Activated CD8-positive, alpha-beta T cell treated with anti-CD3 and anti-CD28 coated beads for 36 hours (primary cell): ENCODE data around the gene TDRD10. TPM values are rescaled to one million over a fixed set of nuclear protein-coding genes. Genes with fewer than 3 reads are reported as not detected.
A peak's percentile ranks its signal among the peaks of the same experiment; 100 is the strongest.

Source experiments
- ATAC-seq: fragments of 200-7000 bp; cut with Tn5 transposase; one replicate; pipeline ENCODE4 v1.10.0; 2021; ENCODE audit warnings: mild to moderate bottlenecking, moderate library complexity
- CTCF ChIA-PET: fragments of 350-600 bp; sonication (Branson Sonifier 250); formaldehyde crosslinking; loops from one replicate; lab custom pipeline; 2021; ENCODE audit warnings: antibody characterized with exemption; lab: Charles Lee
- POLR2A ChIA-PET: fragments of 350-600 bp; sonication (Branson Sonifier 250); formaldehyde crosslinking; loops from one replicate; lab custom pipeline; 2021; ENCODE audit warnings: antibody characterized with exemption; lab: Charles Lee
- DNase-seq: peaks from one replicate; pipeline ENCODE4 v3.0.0-alpha.2; 2020
- H3K27ac Mint-ChIP-seq: one replicate; pipeline ENCODE4 v1.8.0; 2021; ENCODE audit warnings: mild to moderate bottlenecking, mixed read lengths
- H3K27me3 Mint-ChIP-seq: one replicate; pipeline ENCODE4 v1.8.0; 2021; ENCODE audit warnings: mixed read lengths
- H3K36me3 Mint-ChIP-seq: one replicate; pipeline ENCODE4 v1.8.0; 2021; ENCODE audit warnings: low read depth, mixed read lengths
- H3K4me1 Mint-ChIP-seq: one replicate; pipeline ENCODE4 v1.8.0; 2021; ENCODE audit warnings: low read depth, mixed read lengths
- H3K4me3 Mint-ChIP-seq: one replicate; pipeline ENCODE4 v1.8.0; 2021; ENCODE audit warnings: mild to moderate bottlenecking, moderate library complexity, mixed read lengths
- H3K9me3 Mint-ChIP-seq: one replicate; pipeline ENCODE4 v1.8.0; 2021; ENCODE audit warnings: mixed read lengths
- CTCF ChIP-seq: fragments of 200-600 bp; IDR thresholded peaks from one replicate; pipeline ENCODE4 v1.8.0; 2022; ENCODE audit warnings: antibody characterized with exemption, mild to moderate bottlenecking
- intact Hi-C: fragments of 100-400 bp; cut with micrococcal nuclease; formaldehyde crosslinking; loops from one replicate; pipeline ENCODE4 v1.10.0; 2022
- total RNA-seq, 2 experiments: library from RNA; stranded (reverse); gene quantifications; one replicate each; pipeline ENCODE4 v1.2.3, GENCODE V29; 2021

TDRD10 gene
- total RNA-seq, 2 experiments from 2014 or later: not detected

GRCh38 chr1:154496383-154496782 lies 5.6 kb upstream of the TDRD10 start:
- ATAC-seq: no peak
- H3K4me3 Mint-ChIP-seq: no peak overlapping the region
- no peak for TF ChIP-seq CTCF
- peaks cover 42% of the 10 kb centered on the region for H3K4me1 Mint-ChIP-seq
- H3K9me3 Mint-ChIP-seq: no peaks in the 10 kb centered on the region
- POLR2A ChIA-PET: interaction anchor here (0.6 to 0.9 kb wide), 3 partner anchors 49 to 127 kb away, joined by 3 to 4 read pairs (median 4); no protein-coding TSS in a partner anchor
- CTCF ChIA-PET: interaction anchor here (0.7 to 3.3 kb wide), 4 partner anchors 15 to 64 kb away, joined by 3 to 8 read pairs (median 4); no protein-coding TSS in a partner anchor
- DNase-seq: no peak
- H3K27ac Mint-ChIP-seq: no peak overlapping the region
- H3K36me3 Mint-ChIP-seq: no peaks in the 10 kb centered on the region
- peaks cover 27% of the 10 kb centered on the region for H3K27me3 Mint-ChIP-seq
- intact Hi-C loops: no loop called here

GRCh38 chr1:154497026-154497806 lies 4.8 kb upstream of the TDRD10 start:
- no peak for TF ChIP-seq CTCF
- Mint-ChIP-seq H3K4me3 (no peak overlapping the region), H3K4me1 (peaks cover 37% of the 10 kb centered on the region), H3K27ac (peak overlapping the region; percentile 8), H3K9me3 (no peaks in the 10 kb centered on the region), H3K36me3 (no peaks in the 10 kb centered on the region), H3K27me3 (peaks cover 25% of the 10 kb centered on the region)
- peak; percentile 35 for ATAC-seq
- intact Hi-C loops: no loop called here
- no peak for DNase-seq
- ChIA-PET POLR2A (interaction anchor here (0.6 to 0.9 kb wide), 2 partner anchors 48 to 183 kb away, joined by 3 read pairs; no protein-coding TSS in a partner anchor), CTCF (interaction anchor here (0.7 to 3.3 kb wide), 5 partner anchors 16 to 65 kb away, joined by 3 to 8 read pairs (median 4); no protein-coding TSS in a partner anchor)

GRCh38 chr1:154499446-154499845 lies 2.6 kb upstream of the TDRD10 start:
- DNase-seq: peak; percentile 16
- H3K4me1 Mint-ChIP-seq: peaks cover 19% of the 10 kb centered on the region
- ATAC-seq: peak; percentile 74
- intact Hi-C loops: no loop called here
- H3K9me3 Mint-ChIP-seq: no peaks in the 10 kb centered on the region
- ChIA-PET POLR2A (no interaction called here), CTCF (interaction anchor here (1.1 to 1.5 kb wide), 3 partner anchors 11 to 47 kb away, joined by 3 to 5 read pairs (median 4); no protein-coding TSS in a partner anchor)
- H3K4me3 Mint-ChIP-seq: no peak overlapping the region
- H3K36me3 Mint-ChIP-seq: no peaks in the 10 kb centered on the region
- no peak for TF ChIP-seq CTCF
- peaks cover 40% of the 10 kb centered on the region for H3K27me3 Mint-ChIP-seq
- H3K27ac Mint-ChIP-seq: no peak overlapping the region

DNA sequence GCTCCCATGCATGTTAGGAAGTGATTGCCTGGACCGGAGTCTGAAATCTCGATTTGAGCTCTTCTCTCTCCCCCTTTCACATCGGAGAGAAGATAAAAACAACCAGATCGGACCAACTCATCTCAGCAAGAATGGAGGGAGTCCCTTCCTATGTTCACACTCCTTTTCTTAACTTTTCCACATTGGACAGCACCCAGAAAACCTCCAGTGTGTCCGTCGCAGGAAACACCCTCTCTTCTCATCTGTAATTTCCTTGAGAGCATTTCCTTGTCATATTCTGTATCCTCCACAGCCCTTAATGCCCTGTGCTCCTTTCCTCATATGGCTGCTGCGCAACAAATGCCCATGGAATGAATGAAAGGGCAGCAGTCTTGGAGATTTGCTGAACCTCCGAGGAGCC lies 1.5 kb upstream of the TDRD10 start:
- H3K36me3 Mint-ChIP-seq: no peaks in the 10 kb centered on the region
- ChIA-PET CTCF (interaction anchor here (0.7 to 1.5 kb wide), 6 partner anchors 20 to 533 kb away, joined by 3 to 5 read pairs (median 4); partner anchors contain the start of gene CREB3L4), POLR2A (no interaction called here)
- H3K4me1 Mint-ChIP-seq: peaks cover 18% of the 10 kb centered on the region
- no peak overlapping the region for H3K27ac Mint-ChIP-seq
- ATAC-seq (no peak), DNase-seq (no peak)
- intact Hi-C loops: no loop called here
- no peak for TF ChIP-seq CTCF
- peaks cover 48% of the 10 kb centered on the region for H3K27me3 Mint-ChIP-seq
- no peaks in the 10 kb centered on the region for H3K9me3 Mint-ChIP-seq
- H3K4me3 Mint-ChIP-seq: no peak overlapping the region
